Subcutaneous adipose tissue (tissue), 4 donors: ENCODE results near the gene TIMM21. TPM values are rescaled to one million over a fixed set of nuclear protein-coding genes. Genes with fewer than 3 reads are reported as not detected.

Experiments
- CTCF ChIP-seq: fragments of 450-650 bp; IDR thresholded peaks from one replicate; pipeline ENCODE4 v1.5.1; 2016; ENCODE audit warnings: low read depth, mild to moderate bottlenecking, control low read depth, antibody characterized with exemption, moderate library complexity
- total RNA-seq, 4 donors: library from RNA; depleted of rRNA; stranded (reverse); fragments of >200 nt; gene quantifications; one replicate each; pipeline ENCODE4 v1.1.0, GENCODE V29; 2016

The TIMM21 gene
- total RNA-seq, 4 donors from 2014 or later = 25.3 to 50.4 (median 33.1) TPM

- no peak for TF ChIP-seq CTCF
Measured at GRCh38 chr18:74175658-74176057, 27.3 kb downstream of the TIMM21 start.

- no peak for TF ChIP-seq CTCF
Measured at GRCh38 chr18:74178884-74179283, 30.6 kb downstream of the TIMM21 start.

- no peak for TF ChIP-seq CTCF
Measured at GRCh38 chr18:74179623-74180199, 31.4 kb downstream of the TIMM21 start.

GRCh38 chr18:74182335-74182734 is 34.0 kb downstream of the TIMM21 start:
- TF ChIP-seq CTCF = no peak

- no peak for TF ChIP-seq CTCF
Measured at GRCh38 chr18:74183130-74183529, 34.8 kb downstream of the TIMM21 start.

- TF ChIP-seq CTCF = no peak
Measured at GRCh38 chr18:74184875-74185274, 36.6 kb downstream of the TIMM21 start.

- TF ChIP-seq CTCF = no peak
Measured at GRCh38 chr18:74185860-74186259, 37.5 kb downstream of the TIMM21 start.
